Lower leg skin (tissue), 4 donors: ENCODE data around the gene METTL16. TPM values are rescaled to one million over a fixed set of nuclear protein-coding genes. Genes with fewer than 3 reads are reported as not detected.
"Not testable (repeated sequence)": the region's sequence is repeated elsewhere in the genome, so short reads cannot be mapped to it uniquely, and the experiment has no call there.

Experiments
- DNase-seq, 2 donors: peaks; one replicate each; pipeline ENCODE4 v3.0.0-alpha.2; 2019; ENCODE audit warnings: low spot score in 2 of 2
- H3K4me3 ChIP-seq: fragments of 200-600 bp; sonication (generic); 2 replicates; pipeline ENCODE4 v1.5.1; 2017; ENCODE audit warnings: mild to moderate bottlenecking, low read depth; ENCODE audit not compliant: poor library complexity, severe bottlenecking
- CTCF ChIP-seq, 3 donors: fragments of 450-650 bp; IDR thresholded peaks; one replicate each; pipeline ENCODE4 v1.5.1; 2016; ENCODE audit warnings: antibody characterized with exemption in 3 of 3, mild to moderate bottlenecking in 3 of 3, moderate library complexity in 2 of 3
- POLR2A ChIP-seq, 2 donors: fragments of 450-650 bp; IDR thresholded peaks; one replicate each; pipeline ENCODE4 v1.6.1; 2016 to 2017; ENCODE audit warnings: antibody characterized with exemption in 2 of 2, mild to moderate bottlenecking in 1 of 2, moderate library complexity in 1 of 2
- WGBS, 2 donors: methylation state at CpG; one replicate each; pipeline ENCODE4 v1.1.5; 2018; 5-methylcytosine and 5-hydroxymethylcytosine counted together
- intact Hi-C: fragments of 100-400 bp; cut with DNase I; formaldehyde crosslinking; loops from one replicate; pipeline ENCODE4 v1.15.0; 2023; ENCODE audit warnings: low total_unique reads
- total RNA-seq, 4 donors: library from RNA; depleted of rRNA; stranded (reverse); fragments of >200 nt; gene quantifications; one replicate each; pipeline ENCODE4 v1.1.0, GENCODE V29; 2016

Gene METTL16, protein sequence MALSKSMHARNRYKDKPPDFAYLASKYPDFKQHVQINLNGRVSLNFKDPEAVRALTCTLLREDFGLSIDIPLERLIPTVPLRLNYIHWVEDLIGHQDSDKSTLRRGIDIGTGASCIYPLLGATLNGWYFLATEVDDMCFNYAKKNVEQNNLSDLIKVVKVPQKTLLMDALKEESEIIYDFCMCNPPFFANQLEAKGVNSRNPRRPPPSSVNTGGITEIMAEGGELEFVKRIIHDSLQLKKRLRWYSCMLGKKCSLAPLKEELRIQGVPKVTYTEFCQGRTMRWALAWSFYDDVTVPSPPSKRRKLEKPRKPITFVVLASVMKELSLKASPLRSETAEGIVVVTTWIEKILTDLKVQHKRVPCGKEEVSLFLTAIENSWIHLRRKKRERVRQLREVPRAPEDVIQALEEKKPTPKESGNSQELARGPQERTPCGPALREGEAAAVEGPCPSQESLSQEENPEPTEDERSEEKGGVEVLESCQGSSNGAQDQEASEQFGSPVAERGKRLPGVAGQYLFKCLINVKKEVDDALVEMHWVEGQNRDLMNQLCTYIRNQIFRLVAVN
- total RNA-seq = 10 to 100 TPM; 17.7 to 47.4 (median 38.5) TPM

DNA sequence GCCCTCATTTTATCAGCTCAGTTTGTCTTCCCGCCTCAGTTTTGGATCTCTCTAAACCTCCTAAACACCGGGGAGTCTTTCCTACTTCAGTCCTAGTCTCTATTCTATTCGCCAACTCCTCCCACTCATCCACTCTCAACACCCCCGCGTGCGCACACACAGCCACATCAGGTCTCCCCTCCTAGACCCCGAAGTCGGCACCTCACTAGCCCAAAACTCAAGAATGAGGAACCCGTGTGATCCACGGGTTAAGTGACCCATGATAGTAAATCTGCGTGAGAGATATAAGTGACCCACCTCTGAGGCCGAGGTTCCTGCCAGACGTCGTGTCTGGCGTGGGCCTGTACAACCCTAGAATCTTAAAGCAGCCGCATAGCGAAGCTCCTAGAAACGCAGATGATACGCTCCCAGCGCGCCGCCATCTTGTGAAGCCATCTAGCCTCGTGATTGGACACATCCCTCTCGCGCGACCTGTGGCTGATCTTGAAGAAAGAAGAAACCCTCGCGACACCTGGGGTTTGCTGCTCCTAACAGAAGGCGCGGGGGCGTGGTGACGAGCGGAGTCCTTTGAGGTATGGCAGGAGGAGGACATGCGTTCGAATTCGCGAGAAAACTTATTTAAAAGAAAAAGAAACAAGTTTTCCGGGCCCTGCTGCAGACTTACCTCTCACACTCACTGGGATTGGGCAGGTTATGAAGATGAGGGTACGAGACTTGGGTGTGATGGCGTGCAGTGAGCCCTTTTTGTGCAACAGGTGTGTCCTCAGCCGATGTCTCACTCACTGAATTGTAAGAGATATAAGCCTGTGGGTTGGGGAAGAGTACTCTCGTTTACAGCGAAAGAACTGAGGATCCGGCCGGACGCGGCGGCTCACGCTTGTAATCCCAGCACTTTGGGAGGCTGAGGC lies at the start of gene METTL16:
TSS of gene METTL16 (minus strand) at position 427 of the 908 bp plus-strand sequence. CDS start 9,557 bp downstream, outside the sequence.
- peak; percentile 98 to 99 for DNase-seq
- peak within 1 kb of the TSS; percentile 62 for H3K4me3 ChIP-seq
- TF ChIP-seq CTCF (IDR thresholded peaks at IDR 0.05) = no peak
- TF ChIP-seq POLR2A (IDR thresholded peaks at IDR 0.05) = peak in 1 of 2 donors; percentile 57
- intact Hi-C loops = no loop called here
- 1% methylated on average over 49 of the region's 49 CpGs for WGBS, 2 donors

DNA sequence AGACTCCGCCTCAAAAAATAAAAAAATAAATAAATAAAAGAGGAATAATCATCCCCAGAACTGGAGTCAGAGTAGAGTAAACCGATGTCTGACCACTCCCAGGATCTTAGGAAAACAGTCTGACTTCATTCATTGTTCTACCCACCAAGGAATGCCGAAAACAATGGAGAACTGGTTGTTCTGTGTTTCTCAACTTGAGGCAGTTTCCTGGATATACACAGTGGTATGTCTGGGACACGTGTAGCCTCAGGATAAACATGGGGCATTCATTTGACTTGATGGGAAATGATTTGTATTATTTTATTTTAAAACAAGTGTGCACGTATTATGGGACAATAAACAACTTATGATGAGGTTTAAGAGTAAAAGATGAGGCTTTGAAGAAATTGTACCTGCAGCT lies 49.0 kb upstream of the METTL16 start:
- TF ChIP-seq POLR2A (IDR thresholded peaks at IDR 0.05) (no peak), CTCF (IDR thresholded peaks at IDR 0.05) (no peak)
- no peak for DNase-seq
- intact Hi-C loops = no loop called here
- 79 to 83% methylated on average over 5 of the region's 5 CpGs for WGBS, 2 donors
- no peak overlapping the region for H3K4me3 ChIP-seq

DNA sequence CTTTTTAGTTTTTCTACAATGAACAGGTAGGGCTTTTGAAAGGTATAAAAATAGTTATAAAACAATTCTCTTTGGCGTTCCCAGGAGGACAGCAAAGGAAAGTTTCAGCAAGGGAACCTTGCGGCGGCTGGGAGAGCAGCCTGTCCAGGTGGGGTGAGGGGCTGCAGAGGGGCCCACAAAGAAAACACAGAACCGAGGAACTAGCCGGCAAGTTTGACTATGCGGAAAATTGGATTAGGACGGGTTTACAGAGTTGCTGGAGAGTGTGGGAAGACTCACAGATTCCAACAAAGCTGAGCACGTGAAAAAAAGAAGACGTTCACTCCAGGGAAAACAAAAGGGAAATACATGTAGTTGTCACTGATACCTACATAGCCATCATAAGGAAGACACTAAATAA lies 40.2 kb upstream of the METTL16 start:
- TF ChIP-seq CTCF (IDR thresholded peaks at IDR 0.05) (no peak), POLR2A (IDR thresholded peaks at IDR 0.05) (no peak)
- 57 to 63% methylated on average over 9 of the region's 9 CpGs for WGBS, 2 donors
- no peak for DNase-seq
- no peak overlapping the region for H3K4me3 ChIP-seq
- intact Hi-C loops = no loop called here

GRCh38 chr17:2551493-2551892 lies 39.8 kb upstream of the METTL16 start:
- 41 to 46% methylated on average over 10 of the region's 10 CpGs for WGBS, 2 donors
- TF ChIP-seq CTCF (IDR thresholded peaks at IDR 0.05) = no peak
- no peak for TF ChIP-seq POLR2A (IDR thresholded peaks at IDR 0.05)
- intact Hi-C loops = no loop called here
- no peak for DNase-seq
- no peak overlapping the region for H3K4me3 ChIP-seq

DNA sequence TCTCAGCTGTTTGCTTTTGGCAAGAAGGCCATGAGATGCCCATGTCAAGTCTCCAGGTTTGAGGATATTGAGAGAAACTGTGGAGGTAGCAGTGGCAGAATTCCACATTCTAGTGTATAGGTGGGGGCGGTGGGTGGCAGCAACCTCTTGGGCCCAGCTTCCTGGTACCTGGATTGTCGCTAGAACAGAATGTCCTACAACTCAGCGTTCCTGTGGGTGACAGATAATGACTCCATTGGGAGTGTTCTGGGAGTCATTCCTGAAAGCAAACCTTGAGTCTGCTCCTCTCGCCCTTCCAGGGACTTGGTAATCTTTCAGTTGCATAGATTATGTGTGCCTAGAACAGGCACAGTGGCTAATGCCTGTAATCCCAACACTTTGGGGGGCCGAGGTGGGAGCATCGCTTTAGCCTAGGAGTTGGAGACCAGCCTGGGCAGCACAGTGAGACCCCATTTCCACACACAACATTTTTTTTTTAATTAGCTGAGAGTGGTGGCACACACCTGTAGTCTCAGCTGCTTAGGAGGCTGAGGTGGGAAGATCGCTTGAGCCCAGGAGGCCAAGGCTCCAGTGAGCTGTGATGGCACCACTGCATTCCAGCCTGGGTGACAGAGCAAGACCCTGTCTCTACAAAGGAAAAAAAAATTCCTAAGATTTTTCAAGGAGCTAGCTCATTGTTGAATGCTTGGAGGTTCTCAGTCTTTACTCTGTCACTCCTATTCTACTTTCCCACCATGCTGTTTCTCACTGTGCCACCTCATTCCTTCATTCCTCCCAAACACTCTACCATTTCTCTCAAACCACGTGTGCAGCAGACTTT lies 37.9 kb upstream of the METTL16 start:
- intact Hi-C loops = no loop called here
- WGBS, 2 donors = 80 to 87% methylated on average over 8 of the region's 8 CpGs
- DNase-seq = no peak
- TF ChIP-seq POLR2A (IDR thresholded peaks at IDR 0.05) = no peak
- TF ChIP-seq CTCF (IDR thresholded peaks at IDR 0.05) = no peak
- H3K4me3 ChIP-seq = no peak overlapping the region

DNA sequence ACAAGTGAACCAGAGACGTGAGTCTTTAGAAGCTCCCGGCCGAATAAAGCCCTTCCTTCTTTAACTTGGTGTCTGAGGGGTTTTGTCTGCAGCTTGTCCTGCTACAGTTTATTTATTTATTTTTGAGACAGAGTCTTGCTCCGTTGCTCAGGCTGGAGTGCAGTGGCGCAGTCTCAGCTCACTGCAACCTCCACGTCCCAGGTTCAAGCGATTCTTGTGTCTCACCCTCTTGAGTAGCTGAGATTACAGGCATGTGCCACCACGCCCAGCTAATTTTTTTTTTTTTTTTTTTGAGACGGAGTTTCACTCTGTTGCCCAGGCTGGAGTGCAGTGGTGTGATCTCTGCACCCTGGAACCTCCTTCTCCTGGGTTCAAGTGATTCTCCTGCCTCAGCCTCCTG lies 36.3 kb upstream of the METTL16 start:
- WGBS, 2 donors = 49 to 57% methylated on average over 9 of the region's 9 CpGs
- H3K4me3 ChIP-seq, intact Hi-C loops, DNase-seq: not testable (repeated sequence)
